ENCODE results near the gene GAS2L2.

DNA sequence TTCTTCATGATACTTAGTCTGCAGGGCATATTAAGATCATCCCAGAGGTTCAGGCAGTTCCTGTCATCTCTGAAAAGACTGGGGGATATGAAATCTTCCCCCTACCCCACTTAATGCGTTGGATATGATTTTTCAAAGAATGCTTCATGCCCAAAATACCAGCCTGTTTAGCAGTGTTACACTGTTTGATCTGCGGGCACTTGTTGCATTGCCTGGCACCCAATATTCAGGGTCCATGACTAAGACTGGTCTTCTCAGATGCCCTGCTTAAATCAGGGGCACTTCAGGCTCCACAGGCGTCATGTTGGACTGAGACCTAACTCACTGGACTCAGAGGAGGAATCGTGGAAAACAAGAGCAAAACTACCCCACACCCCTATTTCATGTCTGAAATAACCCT, 28.0 kb downstream of the GAS2L2 start:
- TF ChIP-seq, protein P1, sequence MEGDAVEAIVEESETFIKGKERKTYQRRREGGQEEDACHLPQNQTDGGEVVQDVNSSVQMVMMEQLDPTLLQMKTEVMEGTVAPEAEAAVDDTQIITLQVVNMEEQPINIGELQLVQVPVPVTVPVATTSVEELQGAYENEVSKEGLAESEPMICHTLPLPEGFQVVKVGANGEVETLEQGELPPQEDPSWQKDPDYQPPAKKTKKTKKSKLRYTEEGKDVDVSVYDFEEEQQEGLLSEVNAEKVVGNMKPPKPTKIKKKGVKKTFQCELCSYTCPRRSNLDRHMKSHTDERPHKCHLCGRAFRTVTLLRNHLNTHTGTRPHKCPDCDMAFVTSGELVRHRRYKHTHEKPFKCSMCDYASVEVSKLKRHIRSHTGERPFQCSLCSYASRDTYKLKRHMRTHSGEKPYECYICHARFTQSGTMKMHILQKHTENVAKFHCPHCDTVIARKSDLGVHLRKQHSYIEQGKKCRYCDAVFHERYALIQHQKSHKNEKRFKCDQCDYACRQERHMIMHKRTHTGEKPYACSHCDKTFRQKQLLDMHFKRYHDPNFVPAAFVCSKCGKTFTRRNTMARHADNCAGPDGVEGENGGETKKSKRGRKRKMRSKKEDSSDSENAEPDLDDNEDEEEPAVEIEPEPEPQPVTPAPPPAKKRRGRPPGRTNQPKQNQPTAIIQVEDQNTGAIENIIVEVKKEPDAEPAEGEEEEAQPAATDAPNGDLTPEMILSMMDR (IDR thresholded peaks at IDR 0.05): no peak
- TF ChIP-seq POLR2A (IDR thresholded peaks at IDR 0.05): no peak
- no peak for TF ChIP-seq EP300 (IDR thresholded peaks at IDR 0.05)
- no peak for TF ChIP-seq POLR2AphosphoS5 (IDR thresholded peaks at IDR 0.05)

All from sigmoid colon (tissue), 4 donors.